Lung microvascular endothelial cell (primary cell): ENCODE measurements around the gene PARVG. TPM values are rescaled to one million over a fixed set of nuclear protein-coding genes. Genes with fewer than 3 reads are reported as not detected.

ENCODE experiments used
- DNase-seq, 2 donors: peaks; one replicate each; pipeline versions ENCODE4 v3.0.0 to v3.0.0-alpha.2; 2010; ENCODE audit warnings: low read depth in 2 of 2
- total RNA-seq: library from RNA; depleted of rRNA; stranded (reverse); fragments of >200 nt; gene quantifications from 2 replicates; pipeline ENCODE4 v1.2.1, GENCODE V29; 2014

Gene PARVG
- total RNA-seq, 1 donor from 2014 or later: not detected

GRCh38 chr22:44154436-44154942 lies 26.2 kb upstream of the PARVG start:
- DNase-seq: no peak

- DNase-seq: no peak
These were observed 25.6 kb upstream of the PARVG start for GRCh38 chr22:44155115-44155514.

- DNase-seq: no peak
These were observed 22.7 kb upstream of the PARVG start for GRCh38 chr22:44157916-44158618.

- peak in 1 of 2 donors; percentile 33 for DNase-seq
These were observed 21.9 kb upstream of the PARVG start for GRCh38 chr22:44158816-44159215.

- DNase-seq: no peak
These were observed 21.5 kb upstream of the PARVG start for GRCh38 chr22:44159221-44159620.

GRCh38 chr22:44159811-44160210 lies 20.9 kb upstream of the PARVG start:
- no peak for DNase-seq

- no peak for DNase-seq
These were observed 20.3 kb upstream of the PARVG start for GRCh38 chr22:44160421-44160820.

GRCh38 chr22:44161673-44162072 lies 19.1 kb upstream of the PARVG start:
- no peak for DNase-seq

- DNase-seq: no peak
These were observed 17.8 kb upstream of the PARVG start for GRCh38 chr22:44162960-44163359.

- DNase-seq: no peak
These were observed 17.2 kb upstream of the PARVG start for GRCh38 chr22:44163536-44163935.

GRCh38 chr22:44164031-44164430 lies 16.7 kb upstream of the PARVG start:
- no peak for DNase-seq

- no peak for DNase-seq
These were observed 15.3 kb upstream of the PARVG start for GRCh38 chr22:44165286-44165874.

- no peak for DNase-seq
These were observed 14.0 kb upstream of the PARVG start for GRCh38 chr22:44166498-44167276.

GRCh38 chr22:44167501-44167900 lies 13.2 kb upstream of the PARVG start:
- DNase-seq: no peak

GRCh38 chr22:44168206-44168605 lies 12.5 kb upstream of the PARVG start:
- DNase-seq: no peak

- DNase-seq: no peak
These were observed 10.3 kb upstream of the PARVG start for GRCh38 chr22:44170470-44170869.

- DNase-seq: no peak
These were observed 9.2 kb upstream of the PARVG start for GRCh38 chr22:44171561-44171960.

- DNase-seq: no peak
These were observed 8.2 kb upstream of the PARVG start for GRCh38 chr22:44172370-44173108.

GRCh38 chr22:44173154-44173553 lies 7.6 kb upstream of the PARVG start:
- no peak for DNase-seq

GRCh38 chr22:44175676-44176075 lies 5.0 kb upstream of the PARVG start:
- DNase-seq: no peak

GRCh38 chr22:44179196-44179988 lies 1.3 kb upstream of the PARVG start:
- DNase-seq: no peak
